Measurements from ENCODE around the gene ZBTB20.
A peak's percentile ranks its signal among the peaks of the same experiment; 100 is the strongest.

Gene ZBTB20

GRCh38 chr3:114427285-114428043, 719.6 kb downstream of the ZBTB20 start:
- DNase-seq = no peak

GRCh38 chr3:114424337-114424736, 722.8 kb downstream of the ZBTB20 start:
- no peak for DNase-seq

GRCh38 chr3:114421204-114421603, 725.9 kb downstream of the ZBTB20 start:
- no peak for DNase-seq

- no peak for DNase-seq
Measured at GRCh38 chr3:114420072-114420471, 727.0 kb downstream of the ZBTB20 start.

- no peak for DNase-seq
Measured at GRCh38 chr3:114418724-114419543, 728.2 kb downstream of the ZBTB20 start.

GRCh38 chr3:114418107-114418506, 729.0 kb downstream of the ZBTB20 start:
- no peak for DNase-seq

GRCh38 chr3:114417675-114418074, 729.4 kb downstream of the ZBTB20 start:
- no peak for DNase-seq

GRCh38 chr3:114417265-114417664, 729.8 kb downstream of the ZBTB20 start:
- no peak for DNase-seq

GRCh38 chr3:114411811-114412803, 735.0 kb downstream of the ZBTB20 start:
- peak; percentile 8 for DNase-seq

- DNase-seq = no peak
Measured at GRCh38 chr3:114411190-114411668, 735.9 kb downstream of the ZBTB20 start.

GRCh38 chr3:114408736-114409670, 738.1 kb downstream of the ZBTB20 start:
- no peak for DNase-seq

GRCh38 chr3:114406922-114407321, 740.2 kb downstream of the ZBTB20 start:
- no peak for DNase-seq

GRCh38 chr3:114406286-114406685, 740.8 kb downstream of the ZBTB20 start:
- no peak for DNase-seq

GRCh38 chr3:114405202-114405990, 741.7 kb downstream of the ZBTB20 start:
- no peak for DNase-seq

GRCh38 chr3:114404590-114404989, 742.5 kb downstream of the ZBTB20 start:
- no peak for DNase-seq

GRCh38 chr3:114402838-114403237, 744.2 kb downstream of the ZBTB20 start:
- DNase-seq = no peak

- no peak for DNase-seq
Measured at GRCh38 chr3:114401346-114401745, 745.7 kb downstream of the ZBTB20 start.

GRCh38 chr3:114400371-114400770, 746.7 kb downstream of the ZBTB20 start:
- DNase-seq = no peak

- no peak for DNase-seq
Measured at GRCh38 chr3:114394551-114394950, 752.5 kb downstream of the ZBTB20 start.

- DNase-seq = no peak
Measured at GRCh38 chr3:114393367-114394072, 753.6 kb downstream of the ZBTB20 start.

Data from activated naive CD4-positive, alpha-beta T cell treated with Interleukin-2 at 50 U/mL for 16 hours (primary cell).